Measurements from ENCODE around the gene GSTM1. TPM values are rescaled to one million over a fixed set of nuclear protein-coding genes. Genes with fewer than 3 reads are reported as not detected.
"Not testable (repeated sequence)": the region's sequence is repeated elsewhere in the genome, so short reads cannot be mapped to it uniquely, and the experiment has no call there.

GSTM1 gene
- polyA plus RNA-seq, 3 donors: 13.5 to 27.7 TPM; not detected in 1

- Mint-ChIP-seq H3K4me1 (peaks cover 62% of the 10 kb centered on the region), H3K4me3 (no peak overlapping the region), H3K27me3 (ENCODE audit: low read depth in 3 of 3) (peaks cover 1 to 9% (median 8%) of the 10 kb centered on the region in 3 donors), H3K9me3 (peaks cover 0 to 1% (median 0%) of the 10 kb centered on the region in 7 donors), H3K27ac (no peak overlapping the region), H3K36me3 (peaks cover 6 to 11% of the 10 kb centered on the region in 2 donors)
- Histone ChIP-seq H3K36me3 (replicated peaks in 1 of 2; ENCODE audit: control insufficient read depth in 1 of 2, insufficient read depth in 2 of 2, low read length in 2 of 2) (peaks cover 0 to 3% of the 10 kb centered on the region in 2 donors), H2AFZ (ENCODE audit: insufficient read depth, low read depth, low read length, poor library complexity, severe bottlenecking) (no peak overlapping the region), H3K4me3 (replicated peaks in 1 of 3; ENCODE audit: low read depth in 2 of 3, low read length in 3 of 3) (no peak overlapping the region), H3K27me3 (ENCODE audit: control insufficient read depth in 2 of 2, insufficient read depth in 2 of 2, low read length in 2 of 2) (no peaks in the 10 kb centered on the region), H3K9me3 (replicated peaks in 1 of 2; ENCODE audit: control insufficient read depth in 1 of 2, insufficient read depth in 1 of 2, low read length in 2 of 2) (no peaks in the 10 kb centered on the region), H3K79me2 (ENCODE audit: insufficient read depth, low read length) (no peaks in the 10 kb centered on the region), H4K20me1 (ENCODE audit: insufficient read depth, low read length) (no peaks in the 10 kb centered on the region), H3K27ac (ENCODE audit: low read depth in 1 of 2, low read length in 2 of 2) (no peak overlapping the region), H3K9ac (ENCODE audit: insufficient read depth, low read length, poor library complexity, severe bottlenecking) (no peak overlapping the region), H3K4me1 (ENCODE audit: control insufficient read depth in 1 of 2, insufficient read depth in 2 of 2, low read length in 2 of 2) (peaks cover 42 to 50% of the 10 kb centered on the region in 2 donors), H3K4me2 (replicated peaks; ENCODE audit: extremely low read depth, low read length, poor library complexity, severe bottlenecking) (no peak overlapping the region)
- intact Hi-C loops (cut with micrococcal nuclease): no loop called here
- no peak for DNase-seq
- no peak for TF ChIP-seq CTCF (IDR thresholded peaks at IDR 0.05)
- WGBS (ENCODE audit: insufficient coverage): no CpG with 5 or more reads among the region's 2 CpGs
Measured at GRCh38 chr1:109659145-109659544, 28.5 kb upstream of the GSTM1 start.

DNA sequence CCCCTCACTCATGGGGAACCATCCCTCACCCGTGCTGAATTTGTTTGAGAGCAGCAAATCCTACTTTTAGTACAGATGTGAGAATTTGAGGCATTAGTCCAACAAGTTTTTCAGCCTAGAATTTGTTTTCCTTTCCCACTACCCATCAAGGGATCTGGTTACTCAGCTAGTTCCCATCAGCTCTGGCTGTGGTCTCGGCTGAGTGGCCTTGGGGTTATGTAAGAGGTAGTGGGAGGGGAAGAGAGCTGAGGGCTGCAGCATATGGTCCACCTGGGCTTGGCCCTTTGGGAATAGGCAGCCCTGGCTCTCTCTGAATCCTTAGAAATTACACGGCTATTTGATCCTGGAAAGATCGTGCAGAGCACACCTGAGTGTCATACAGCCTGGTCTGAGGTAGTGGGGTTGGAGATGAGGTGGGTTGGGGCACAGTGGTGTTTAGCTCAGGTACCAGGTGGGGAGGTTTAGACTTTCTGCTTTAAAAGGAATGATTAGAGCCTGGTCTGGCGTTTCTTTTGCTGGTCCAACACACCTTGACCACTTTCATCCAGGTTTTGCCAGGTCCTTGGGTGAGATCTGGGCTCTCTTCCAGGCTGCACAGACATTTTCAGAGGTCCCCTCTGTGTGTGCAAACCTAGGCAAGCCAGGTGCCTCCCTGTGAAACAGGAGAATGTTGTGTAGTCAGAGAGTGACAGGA lies 27.5 kb upstream of the GSTM1 start:
- peaks cover 0 to 1% (median 0%) of the 10 kb centered on the region in 7 donors for H3K9me3 Mint-ChIP-seq
- no peak overlapping the region for H3K4me3 Mint-ChIP-seq
- Histone ChIP-seq H3K9me3 (replicated peaks in 1 of 2; ENCODE audit: control insufficient read depth in 1 of 2, insufficient read depth in 1 of 2, low read length in 2 of 2) (no peaks in the 10 kb centered on the region), H4K20me1 (ENCODE audit: insufficient read depth, low read length) (no peaks in the 10 kb centered on the region), H3K27ac (ENCODE audit: low read depth in 1 of 2, low read length in 2 of 2) (no peak overlapping the region), H3K4me1 (ENCODE audit: control insufficient read depth in 1 of 2, insufficient read depth in 2 of 2, low read length in 2 of 2) (peaks cover 40 to 48% of the 10 kb centered on the region in 2 donors), H3K4me3 (replicated peaks in 1 of 3; ENCODE audit: low read depth in 2 of 3, low read length in 3 of 3) (no peak overlapping the region), H2AFZ (ENCODE audit: insufficient read depth, low read depth, low read length, poor library complexity, severe bottlenecking) (no peak overlapping the region), H3K79me2 (ENCODE audit: insufficient read depth, low read length) (no peaks in the 10 kb centered on the region), H3K36me3 (replicated peaks in 1 of 2; ENCODE audit: control insufficient read depth in 1 of 2, insufficient read depth in 2 of 2, low read length in 2 of 2) (peaks cover 0 to 3% of the 10 kb centered on the region in 2 donors), H3K9ac (ENCODE audit: insufficient read depth, low read length, poor library complexity, severe bottlenecking) (no peak overlapping the region), H3K4me2 (replicated peaks; ENCODE audit: extremely low read depth, low read length, poor library complexity, severe bottlenecking) (no peak overlapping the region), H3K27me3 (ENCODE audit: control insufficient read depth in 2 of 2, insufficient read depth in 2 of 2, low read length in 2 of 2) (no peaks in the 10 kb centered on the region)
- DNase-seq: no peak
- peaks cover 59% of the 10 kb centered on the region for H3K4me1 Mint-ChIP-seq
- 78% methylated on average over 4 of the region's 5 CpGs for WGBS (ENCODE audit: insufficient coverage)
- TF ChIP-seq CTCF (IDR thresholded peaks at IDR 0.05): no peak
- peaks cover 6 to 12% of the 10 kb centered on the region in 2 donors for H3K36me3 Mint-ChIP-seq
- no peak overlapping the region for H3K27ac Mint-ChIP-seq
- intact Hi-C loops (cut with micrococcal nuclease): no loop called here
- H3K27me3 Mint-ChIP-seq (ENCODE audit: low read depth in 3 of 3): peaks cover 2 to 6% (median 2%) of the 10 kb centered on the region in 3 donors

DNA sequence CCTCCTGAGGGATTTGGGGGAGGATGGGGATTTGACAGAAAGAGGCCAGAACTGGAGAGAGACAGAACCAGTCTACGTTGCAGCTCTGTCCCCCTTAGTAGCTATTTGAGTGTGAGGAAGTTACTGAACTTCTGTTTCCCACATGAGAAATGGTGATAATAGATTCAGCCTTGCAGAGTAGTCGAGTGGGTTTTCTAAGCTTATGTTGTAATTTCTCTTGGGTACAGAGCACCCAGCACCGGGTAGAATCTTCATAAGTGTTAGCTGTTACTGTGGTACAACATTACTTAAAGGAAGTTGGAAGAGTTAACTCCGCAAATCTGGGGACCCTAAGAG lies 27.0 kb upstream of the GSTM1 start:
- DNase-seq; H4K20me1 ChIP-seq (ENCODE audit: insufficient read depth, low read length); H3K79me2 ChIP-seq (ENCODE audit: insufficient read depth, low read length); H3K27ac ChIP-seq (ENCODE audit: low read depth in 1 of 2, low read length in 2 of 2); H3K9me3 Mint-ChIP-seq; H3K9ac ChIP-seq (ENCODE audit: insufficient read depth, low read length, poor library complexity, severe bottlenecking); H3K4me2 ChIP-seq (replicated peaks; ENCODE audit: extremely low read depth, low read length, poor library complexity, severe bottlenecking); H3K27me3 ChIP-seq (ENCODE audit: control insufficient read depth in 2 of 2, insufficient read depth in 2 of 2, low read length in 2 of 2); H3K4me3 Mint-ChIP-seq; H2AFZ ChIP-seq (ENCODE audit: insufficient read depth, low read depth, low read length, poor library complexity, severe bottlenecking); intact Hi-C loops (cut with micrococcal nuclease); H3K36me3 ChIP-seq (replicated peaks in 1 of 2; ENCODE audit: control insufficient read depth in 1 of 2, insufficient read depth in 2 of 2, low read length in 2 of 2); H3K9me3 ChIP-seq (replicated peaks in 1 of 2; ENCODE audit: control insufficient read depth in 1 of 2, insufficient read depth in 1 of 2, low read length in 2 of 2); H3K27me3 Mint-ChIP-seq (ENCODE audit: low read depth in 3 of 3); H3K4me3 ChIP-seq (replicated peaks in 1 of 3; ENCODE audit: low read depth in 2 of 3, low read length in 3 of 3): not testable (repeated sequence)
- Mint-ChIP-seq H3K36me3 (peaks cover 8 to 14% of the 10 kb centered on the region in 2 donors), H3K4me1 (peaks cover 54% of the 10 kb centered on the region), H3K27ac (peak overlapping the region in 1 of 7 donors; percentile 16)
- peaks cover 35 to 42% of the 10 kb centered on the region in 2 donors for H3K4me1 ChIP-seq (ENCODE audit: control insufficient read depth in 1 of 2, insufficient read depth in 2 of 2, low read length in 2 of 2)
- no CpG with 5 or more reads among the region's 4 CpGs for WGBS (ENCODE audit: insufficient coverage)

Measured in CD14-positive monocyte (primary cell).